HTERT RPE-1 (cell line): ENCODE results near the gene MBNL2.

ENCODE experiments used
- in situ Hi-C: fragments of 300-500 bp; cut with MboI; formaldehyde crosslinking; loops from 4 replicates; pipeline ENCODE4 v1.14.3; 2020; ENCODE audit warnings: low sequenced_read_pairs

The MBNL2 gene

DNA sequence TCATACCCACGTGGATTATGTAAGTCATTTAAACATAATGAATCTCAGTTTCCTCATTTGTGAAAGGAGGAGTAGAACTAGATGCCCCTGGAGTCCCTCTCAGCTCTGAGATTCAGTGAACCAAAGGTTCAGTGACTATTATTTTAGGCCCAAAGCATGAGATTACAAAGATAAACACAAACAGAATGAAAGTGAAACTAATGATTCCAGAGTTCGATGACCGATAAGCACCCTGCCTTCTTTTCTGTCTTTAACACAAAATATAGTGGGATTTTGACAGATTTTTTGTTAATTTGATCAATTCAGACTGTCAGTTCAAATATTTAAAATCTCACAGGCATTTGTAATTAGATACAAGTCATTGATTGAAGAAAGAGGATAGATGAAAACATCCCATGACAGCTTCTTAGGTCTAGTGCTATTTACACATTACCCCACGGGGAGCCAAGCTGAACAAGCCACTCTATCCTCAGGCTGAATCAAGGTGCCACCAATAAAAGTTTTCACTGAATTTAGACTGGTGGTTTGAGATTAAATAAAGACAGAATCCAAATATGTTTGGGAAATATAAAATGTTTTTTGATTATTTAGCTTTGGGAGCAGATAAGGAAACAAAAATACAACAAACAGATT is 147.2 kb downstream of the MBNL2 start:
- in situ Hi-C loops = no loop called here

DNA sequence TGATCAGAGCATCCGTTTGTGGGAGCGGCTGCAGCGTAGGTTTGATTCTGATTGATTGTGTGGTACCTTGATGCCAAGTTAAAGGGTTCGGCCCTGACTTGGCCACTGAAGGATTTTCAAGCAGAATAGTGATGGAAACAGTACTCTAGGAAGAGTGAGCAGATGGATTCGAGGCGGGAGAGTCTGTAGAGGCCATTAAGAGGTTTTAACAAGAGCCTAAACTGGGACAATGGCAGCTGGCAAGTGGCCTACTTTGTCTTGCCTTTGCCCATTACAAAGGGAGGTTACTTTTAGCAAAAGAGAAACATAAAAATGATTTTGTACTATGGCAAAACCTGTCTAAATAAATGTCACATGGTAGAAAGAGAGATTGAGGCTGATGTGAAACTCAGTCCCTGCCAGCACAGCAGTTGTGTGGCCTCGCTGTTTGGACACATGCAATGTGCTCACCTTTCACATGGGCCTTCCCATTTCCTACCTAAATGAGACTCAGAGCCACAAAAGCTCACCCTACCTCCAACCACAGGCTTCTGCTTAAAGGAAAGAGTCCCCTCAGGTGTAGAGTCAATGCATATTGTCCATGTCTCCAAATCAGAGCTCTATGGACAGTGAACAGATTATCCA is 149.5 kb downstream of the MBNL2 start:
- in situ Hi-C loops = no loop called here

DNA sequence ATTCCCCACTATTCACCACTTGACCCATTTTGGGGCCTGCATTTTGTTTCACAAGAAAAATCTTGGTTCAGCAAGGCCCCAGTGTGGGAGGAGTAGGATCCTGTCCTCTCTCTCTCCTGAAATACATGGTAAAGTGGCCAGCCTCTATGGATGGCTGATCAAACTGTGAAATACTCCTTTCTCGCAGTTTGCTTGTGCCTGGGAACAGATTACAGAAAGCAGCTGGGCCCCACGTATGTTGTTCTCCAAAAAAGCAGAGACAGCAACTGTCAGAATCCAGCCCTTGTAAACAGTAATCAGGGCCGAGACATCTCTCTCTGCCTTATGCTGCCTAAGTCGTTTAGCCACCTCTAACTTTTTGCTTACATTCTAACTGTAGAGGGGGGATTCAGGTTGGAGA is 150.8 kb downstream of the MBNL2 start:
- in situ Hi-C loops = no loop called here

DNA sequence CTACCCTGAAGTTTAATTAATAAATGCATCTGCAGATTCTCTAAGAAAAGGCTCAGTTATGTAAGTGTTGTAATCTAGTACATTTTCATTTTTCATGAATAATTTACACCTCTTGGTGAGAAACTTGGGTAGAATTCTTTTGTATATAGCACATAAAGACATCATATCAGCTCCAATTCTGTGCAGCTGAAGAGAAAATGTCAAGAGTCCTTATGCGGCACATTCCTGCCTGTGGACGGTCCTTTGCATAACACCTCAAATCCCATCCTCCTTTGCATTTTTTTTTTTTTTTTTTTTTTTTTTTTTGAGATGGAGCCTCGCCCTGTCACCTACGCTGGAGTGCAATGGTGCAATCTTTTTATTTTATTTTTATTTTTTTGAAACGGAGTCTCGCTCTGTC is 151.7 kb downstream of the MBNL2 start:
- in situ Hi-C loops = no loop called here

DNA sequence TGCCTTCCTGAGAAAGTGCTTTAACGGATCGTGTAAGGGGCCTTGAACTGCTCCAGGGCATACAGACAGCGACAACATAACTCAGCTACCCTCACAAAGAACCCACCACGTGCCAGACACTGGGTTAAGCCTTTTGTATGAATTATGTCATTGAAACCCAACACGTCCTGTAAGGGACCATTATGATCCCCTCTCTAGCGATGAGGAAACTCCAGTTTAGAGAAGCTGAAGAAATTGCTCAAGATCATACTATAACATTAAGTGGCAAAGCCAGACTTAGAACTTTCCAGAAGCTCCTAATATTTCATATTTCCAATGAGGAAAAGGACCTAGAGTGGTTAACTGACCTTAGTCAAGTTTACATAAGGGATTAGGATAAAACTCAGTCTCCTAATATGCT is 154.8 kb downstream of the MBNL2 start:
- in situ Hi-C loops = no loop called here

DNA sequence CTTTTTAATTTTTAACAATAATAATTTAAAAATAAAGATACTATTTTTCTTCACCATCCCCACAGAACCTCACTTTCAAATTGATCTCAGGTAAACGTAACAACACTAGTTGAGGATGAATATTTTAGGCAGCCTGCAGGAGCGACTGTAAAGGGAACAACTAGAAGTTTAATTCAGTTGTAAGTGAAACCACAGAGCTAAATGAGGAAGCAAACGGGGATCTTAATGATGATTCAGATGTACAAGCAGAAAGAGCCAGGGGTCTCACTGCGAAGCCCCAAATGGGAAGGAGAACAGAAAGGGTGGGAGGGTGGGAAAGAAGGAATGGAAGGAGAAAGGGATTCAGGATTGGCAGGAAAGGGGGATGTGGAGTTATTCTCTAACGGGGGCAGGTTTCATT is 157.3 kb downstream of the MBNL2 start:
- in situ Hi-C loops = no loop called here

DNA sequence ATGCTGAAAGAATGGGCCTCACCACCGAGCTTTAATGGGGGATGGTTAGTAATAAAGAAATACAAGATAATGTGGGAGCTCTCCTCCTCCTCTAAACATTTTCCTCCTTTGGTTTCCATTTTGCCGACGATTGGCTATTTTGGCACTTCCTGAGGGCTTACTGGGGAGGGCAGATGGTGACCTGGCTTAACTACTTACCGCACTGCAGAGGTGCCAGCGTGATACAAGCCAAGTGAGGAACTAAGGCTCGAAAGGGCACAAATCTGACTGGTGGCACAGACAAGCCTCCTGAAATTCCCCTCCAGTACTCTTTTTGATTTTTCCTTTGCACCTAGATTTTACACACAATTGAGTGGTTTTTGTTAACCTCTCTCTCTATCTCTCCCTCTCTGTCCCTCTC is 158.6 kb downstream of the MBNL2 start:
- in situ Hi-C loops = no loop called here

DNA sequence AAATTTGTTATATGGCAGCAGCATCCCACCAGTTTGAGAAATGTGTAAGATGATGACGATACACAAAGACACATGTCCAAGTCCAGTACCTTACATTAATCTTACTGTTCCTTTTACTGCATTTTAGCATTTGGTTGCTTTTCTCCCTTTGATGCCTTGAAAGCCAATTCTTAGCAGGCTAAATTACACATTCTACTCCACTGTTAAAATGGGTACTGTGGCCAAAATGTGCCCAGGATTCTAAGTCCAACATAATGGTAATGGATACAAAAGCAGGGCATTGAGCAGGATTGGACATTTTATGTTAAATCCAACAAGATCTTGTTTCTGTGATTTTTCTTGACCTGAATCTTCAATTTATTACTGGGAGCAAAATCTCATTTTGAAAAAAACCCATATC is 159.1 kb downstream of the MBNL2 start:
- in situ Hi-C loops = no loop called here

DNA sequence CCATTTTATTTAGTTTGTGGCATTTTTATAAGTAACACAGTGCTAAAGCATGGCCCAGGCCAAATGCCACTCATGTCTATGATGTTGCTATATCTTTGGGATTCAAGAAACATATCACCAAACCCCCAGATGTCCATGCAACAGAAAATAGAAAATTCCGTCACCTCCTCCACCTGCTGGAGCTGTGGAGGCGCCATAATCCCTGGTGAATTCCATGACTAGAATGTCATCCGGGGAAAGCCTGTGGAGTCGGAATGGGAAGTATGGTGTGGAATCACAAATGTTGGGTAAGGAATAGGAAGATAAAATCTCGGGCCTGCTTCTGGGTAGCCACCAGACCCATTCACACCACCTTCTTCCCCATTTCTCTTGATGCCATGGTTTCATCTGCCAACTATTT is 160.1 kb downstream of the MBNL2 start:
- in situ Hi-C loops = no loop called here

DNA sequence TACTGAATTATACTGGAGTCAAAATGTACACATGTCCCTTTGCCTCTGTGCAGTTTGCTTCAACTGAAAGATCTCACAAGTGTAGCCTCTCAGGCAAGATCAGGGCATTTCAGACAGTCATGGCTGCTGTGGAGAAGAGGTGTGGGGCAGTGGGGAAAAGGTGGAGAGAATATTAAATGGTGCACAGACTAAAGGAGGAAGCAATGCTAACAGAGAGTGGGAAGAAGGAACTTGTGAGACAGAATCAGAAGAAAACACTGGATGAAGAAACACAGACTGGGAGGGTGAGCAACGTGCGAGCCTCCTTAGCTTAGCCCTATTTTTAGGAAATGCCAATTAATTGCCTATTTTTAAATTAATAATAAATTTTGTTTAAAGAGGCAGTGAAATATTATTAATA is 162.2 kb downstream of the MBNL2 start:
- in situ Hi-C loops = no loop called here

DNA sequence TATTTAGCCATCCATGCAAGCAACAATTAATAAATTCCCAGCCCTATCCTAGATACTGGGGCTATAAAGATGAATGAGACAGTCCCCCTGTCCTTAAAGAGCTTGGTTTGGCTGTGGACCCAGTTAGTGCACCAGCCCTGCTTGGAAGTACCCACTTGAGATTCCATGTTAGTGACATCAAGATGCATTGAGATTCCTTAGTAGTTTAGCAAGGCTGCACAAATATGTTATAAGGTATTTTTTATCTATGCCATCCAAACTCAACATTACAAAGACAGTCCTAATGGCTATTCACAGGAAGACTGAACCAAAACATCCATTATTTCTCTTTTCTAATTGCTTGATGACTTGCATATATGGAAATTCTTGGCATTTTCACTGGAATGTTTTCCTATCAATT is 163.0 kb downstream of the MBNL2 start:
- in situ Hi-C loops = no loop called here

DNA sequence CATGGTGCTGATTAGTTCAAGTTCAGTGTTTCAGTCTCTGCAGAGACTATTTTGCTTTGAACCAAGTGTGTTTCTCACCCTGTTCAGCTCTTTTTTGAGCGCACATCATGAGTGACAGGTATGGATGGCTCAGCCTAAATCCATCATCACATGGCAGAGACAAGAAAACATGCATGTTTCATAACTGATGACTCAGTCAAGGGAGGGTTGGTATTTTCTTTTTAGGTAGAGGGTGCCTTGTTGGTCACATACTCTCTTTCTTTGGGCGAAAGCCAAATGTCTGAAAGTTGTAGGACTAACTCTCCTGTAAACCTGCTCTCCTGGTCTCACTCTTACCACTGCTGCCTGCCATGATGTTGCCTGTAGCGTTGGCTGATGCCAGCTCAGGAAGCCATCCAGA is 163.7 kb downstream of the MBNL2 start:
- in situ Hi-C loops = no loop called here

DNA sequence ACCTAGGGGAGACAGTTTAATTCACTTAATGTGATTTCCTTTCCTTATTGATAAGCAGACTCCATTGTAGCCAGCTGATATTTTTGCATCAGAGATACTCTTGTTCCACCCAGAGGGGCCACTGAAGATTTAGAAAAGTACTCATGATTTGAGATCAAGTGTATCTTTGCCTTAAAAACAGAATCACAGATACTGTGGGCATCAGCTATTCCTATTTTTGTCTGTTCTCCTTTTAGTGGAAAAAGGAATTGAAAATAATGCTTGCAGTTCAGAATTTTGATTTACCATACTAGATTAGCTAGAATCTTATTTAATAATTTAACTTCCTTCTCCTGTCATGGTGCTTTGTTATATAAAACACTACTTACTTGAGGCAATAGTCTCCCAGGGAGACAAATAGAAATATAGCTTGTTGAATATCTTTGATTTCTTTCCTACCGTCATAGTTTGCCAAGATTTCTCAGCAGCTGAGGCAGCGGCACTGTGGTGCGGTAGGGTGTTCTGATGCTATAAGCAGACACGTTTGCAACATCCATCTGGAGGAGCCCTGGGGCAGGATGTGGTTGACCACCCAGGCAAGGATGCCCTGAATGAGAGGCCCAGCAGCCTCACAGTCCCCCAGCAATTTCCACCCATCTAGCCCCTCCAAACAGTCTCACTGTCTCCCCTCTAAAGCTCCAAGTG is 164.8 kb downstream of the MBNL2 start:
- in situ Hi-C loops = no loop called here

DNA sequence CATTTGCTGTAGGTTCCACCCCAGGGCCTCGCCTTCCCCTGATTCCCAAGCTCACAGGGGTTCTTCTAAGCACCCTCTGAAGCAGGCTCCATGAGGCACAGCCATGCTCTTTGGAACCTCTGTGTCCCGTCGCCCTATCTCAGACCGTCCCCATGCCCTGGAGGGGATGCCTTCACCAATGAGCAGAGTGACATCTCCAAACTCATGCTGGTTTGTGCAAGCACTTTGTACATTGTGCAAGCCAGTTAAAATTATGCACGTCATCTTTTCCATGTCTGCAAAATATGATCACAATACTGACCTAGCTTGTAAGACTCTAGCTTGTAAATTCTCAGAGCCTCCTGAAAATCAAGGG is 165.3 kb downstream of the MBNL2 start:
- in situ Hi-C loops = no loop called here

DNA sequence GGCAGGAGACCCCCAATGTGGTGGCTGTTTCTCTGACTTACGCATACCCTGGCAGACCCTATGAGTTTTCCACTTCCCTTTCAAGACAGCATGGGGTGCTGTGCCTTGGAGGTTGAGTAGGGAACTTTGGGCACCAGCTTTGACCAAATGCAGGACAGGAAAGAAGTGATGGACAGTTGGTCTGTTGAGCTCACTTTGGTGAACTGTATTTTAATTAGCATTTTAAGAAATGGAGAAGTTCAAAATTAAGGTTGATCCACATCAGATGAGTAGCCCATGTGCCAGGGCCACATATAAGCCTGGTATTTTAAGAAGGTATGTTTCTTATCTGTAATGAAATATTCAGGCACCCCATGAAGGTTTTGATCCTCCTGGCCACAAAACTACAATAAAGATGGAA is 165.8 kb downstream of the MBNL2 start:
- in situ Hi-C loops = no loop called here

DNA sequence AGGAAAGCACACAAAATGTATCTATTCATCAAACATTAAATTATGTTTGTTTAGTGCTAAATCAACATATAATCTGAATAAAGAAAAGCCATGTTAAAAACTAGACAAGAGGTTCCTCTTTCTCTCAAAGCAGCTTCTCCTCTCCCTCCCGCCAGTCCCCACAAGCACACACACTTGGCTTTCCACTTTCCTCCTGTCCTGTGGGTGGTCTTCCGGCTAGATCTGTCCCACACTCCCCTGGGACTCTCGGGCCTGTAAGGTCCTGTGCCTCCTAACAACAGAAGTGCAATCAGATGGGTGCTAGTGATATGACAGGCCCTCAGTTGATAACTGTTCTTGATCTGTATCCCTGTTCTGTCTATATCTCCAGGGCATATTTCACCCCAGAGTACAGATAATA is 166.2 kb downstream of the MBNL2 start:
- in situ Hi-C loops = no loop called here

DNA sequence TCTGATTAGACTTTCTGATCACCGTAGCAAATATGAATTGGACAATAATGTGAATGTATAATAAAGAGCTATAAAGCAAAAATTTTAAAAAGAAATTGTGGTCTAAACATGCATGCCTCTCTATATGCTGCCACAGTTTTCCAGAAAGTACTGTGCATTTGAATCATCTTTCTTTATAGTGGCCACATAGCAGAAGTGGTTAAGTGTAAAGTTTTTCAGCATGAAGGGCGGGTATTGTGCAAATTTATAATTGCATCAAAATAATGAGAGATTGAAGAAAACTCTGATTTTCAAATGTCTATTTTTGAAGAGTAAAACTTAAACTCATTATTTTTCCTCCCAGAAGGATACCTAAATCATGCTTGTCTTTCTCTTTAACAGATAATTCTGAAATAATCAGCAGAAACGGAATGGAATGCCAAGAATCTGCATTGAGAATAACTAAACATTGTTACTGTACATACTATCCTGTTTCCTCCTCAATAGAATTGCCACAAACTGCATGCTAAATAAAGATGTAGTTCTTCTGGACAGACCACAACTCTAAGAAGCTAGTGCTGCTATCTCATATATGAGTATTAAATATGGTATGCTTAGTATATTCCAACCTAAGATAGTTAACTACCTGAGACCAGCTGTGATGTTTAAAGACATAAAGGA is 168.9 kb downstream of the MBNL2 start:
- in situ Hi-C loops = no loop called here

DNA sequence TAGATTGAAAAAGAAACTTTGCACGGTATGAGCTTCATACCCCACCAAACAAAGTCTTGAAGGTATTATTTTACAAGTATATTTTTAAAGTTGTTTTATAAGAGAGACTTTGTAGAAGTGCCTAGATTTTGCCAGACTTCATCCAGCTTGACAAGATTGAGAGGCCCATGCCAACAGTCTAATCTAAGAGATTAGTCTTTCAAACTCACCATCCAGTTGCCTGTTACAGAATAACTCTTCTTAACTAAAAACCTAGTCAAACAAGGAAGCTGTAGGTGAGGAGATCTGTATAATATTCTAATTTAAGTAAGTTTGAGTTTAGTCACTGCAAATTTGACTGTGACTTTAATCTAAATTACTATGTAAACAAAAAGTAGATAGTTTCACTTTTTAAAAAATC is 169.9 kb downstream of the MBNL2 start:
- in situ Hi-C loops = no loop called here

DNA sequence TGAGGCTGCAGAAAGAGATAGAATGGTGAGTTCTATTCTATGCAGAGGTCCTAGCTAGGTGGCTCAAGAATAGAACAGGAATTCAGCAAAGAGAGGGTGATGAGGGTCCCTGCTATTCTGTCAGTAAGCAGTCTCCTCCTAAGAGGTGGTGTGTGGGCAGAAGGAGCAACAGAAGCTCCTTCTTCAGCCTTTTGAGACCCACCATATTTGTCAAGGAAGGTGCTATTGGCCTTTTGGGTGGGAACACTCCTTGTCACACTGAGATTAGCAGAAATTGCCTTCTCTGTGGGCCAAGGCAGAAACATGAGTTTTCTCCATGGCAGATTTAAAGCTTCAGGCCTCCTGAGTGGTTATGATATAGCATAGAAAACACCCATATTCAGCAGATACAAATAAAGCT is 172.4 kb downstream of the MBNL2 start:
- in situ Hi-C loops = no loop called here

DNA sequence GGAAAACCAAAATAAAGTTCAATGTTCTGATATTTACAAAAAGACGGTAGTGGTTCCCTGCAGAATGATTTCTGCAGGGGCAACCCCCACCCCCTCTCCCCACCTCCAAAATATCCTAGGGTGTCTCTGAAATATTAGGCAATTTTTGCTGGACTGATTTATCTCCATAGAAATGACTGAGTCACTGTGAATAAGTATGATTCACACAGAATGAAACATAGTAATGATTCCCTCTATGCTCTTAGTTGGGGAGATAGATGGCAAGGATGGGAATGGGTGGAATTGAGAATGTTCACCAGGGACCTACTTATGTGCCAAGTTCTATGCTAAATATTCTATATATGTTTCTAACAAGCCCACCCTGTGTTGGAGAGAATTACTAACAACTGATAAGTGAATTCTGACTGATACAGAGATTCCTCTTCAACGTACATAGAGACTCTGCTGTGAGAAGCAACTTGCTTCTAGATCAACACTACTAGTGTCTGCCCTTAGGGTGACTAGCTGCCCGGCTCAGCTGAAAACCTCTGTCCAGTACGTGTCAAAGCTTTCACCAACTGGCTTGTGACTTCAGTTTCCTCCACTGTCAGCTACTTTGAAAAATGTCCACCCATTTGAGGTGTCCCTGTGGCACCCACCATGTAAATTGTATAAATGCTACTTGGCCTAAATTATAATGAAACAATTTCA is 173.5 kb downstream of the MBNL2 start:
- in situ Hi-C loops = no loop called here

DNA sequence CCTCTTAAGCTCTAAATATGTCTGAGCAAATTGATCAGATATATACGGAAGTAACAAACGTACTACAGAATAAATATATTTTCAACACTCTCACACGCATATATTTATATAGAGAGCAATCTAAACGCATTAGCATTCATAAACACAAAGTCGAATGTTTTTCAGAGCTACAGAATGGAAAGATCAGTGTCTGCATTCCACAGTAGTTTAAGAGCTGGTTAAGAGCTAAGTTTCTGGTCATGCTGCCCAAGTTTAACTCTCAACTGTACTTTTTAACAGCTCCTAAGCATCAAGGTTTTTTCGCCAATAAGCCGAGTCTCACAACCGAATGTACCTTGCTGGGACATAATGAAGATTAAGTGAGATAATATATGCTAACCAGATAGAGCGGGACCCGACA is 175.1 kb downstream of the MBNL2 start:
- in situ Hi-C loops = no loop called here

DNA sequence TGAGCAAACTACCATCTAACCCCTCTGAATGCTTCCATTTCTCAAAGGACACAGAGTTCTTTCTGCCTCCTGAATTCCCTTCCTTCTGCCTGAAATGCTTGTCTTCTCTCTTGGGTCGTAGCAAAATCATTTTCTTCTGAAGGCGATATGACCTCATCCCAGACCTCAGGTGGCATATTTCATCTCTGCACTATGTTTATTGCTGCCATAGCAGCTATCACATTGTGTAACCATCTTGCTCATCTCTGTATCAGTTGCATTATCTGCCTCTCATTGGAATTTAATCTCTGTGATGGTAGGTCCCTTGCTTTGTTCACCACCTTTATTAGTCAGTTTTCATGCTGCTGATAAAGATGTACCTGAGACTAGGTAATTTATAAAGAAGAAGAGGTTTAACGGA is 179.3 kb downstream of the MBNL2 start:
- in situ Hi-C loops = no loop called here
